Measurements from ENCODE around the gene GFI1.

GRCh38 chr1:92458146-92458545, 28.6 kb downstream of the GFI1 start:
- no peak for TF ChIP-seq CTCF (IDR thresholded peaks at IDR 0.05; ENCODE audit: insufficient read depth, low read length, poor library complexity, severe bottlenecking)
- no peak for TF ChIP-seq EZH2phosphoT487 (conservative IDR thresholded peaks at IDR 0.05; ENCODE audit: low read length)
